Brain pericyte (primary cell): ENCODE results near the gene PFKFB2.

Source experiments
- DNase-seq: peaks from one replicate; pipeline ENCODE4 v3.0.0-alpha.2; 2012; ENCODE audit warnings: low read depth, low spot score

The PFKFB2 gene

GRCh38 chr1:207021876-207022596, 31.0 kb upstream of the PFKFB2 start:
- DNase-seq: no peak

GRCh38 chr1:207022996-207023679, 29.9 kb upstream of the PFKFB2 start:
- no peak for DNase-seq

- no peak for DNase-seq
These were observed 28.6 kb upstream of the PFKFB2 start for GRCh38 chr1:207024202-207025145.

GRCh38 chr1:207025146-207025880, 27.8 kb upstream of the PFKFB2 start:
- DNase-seq: no peak

- DNase-seq: no peak
These were observed 27.0 kb upstream of the PFKFB2 start for GRCh38 chr1:207026104-207026534.

- no peak for DNase-seq
These were observed 25.8 kb upstream of the PFKFB2 start for GRCh38 chr1:207027206-207027777.

GRCh38 chr1:207027921-207028320, 25.2 kb upstream of the PFKFB2 start:
- DNase-seq: no peak

- DNase-seq: no peak
These were observed 24.0 kb upstream of the PFKFB2 start for GRCh38 chr1:207028884-207029650.

- no peak for DNase-seq
These were observed 23.2 kb upstream of the PFKFB2 start for GRCh38 chr1:207029701-207030521.

- DNase-seq: no peak
These were observed 22.5 kb upstream of the PFKFB2 start for GRCh38 chr1:207030522-207031009.

GRCh38 chr1:207031016-207031415, 22.1 kb upstream of the PFKFB2 start:
- no peak for DNase-seq

GRCh38 chr1:207031632-207032264, 21.3 kb upstream of the PFKFB2 start:
- no peak for DNase-seq

- DNase-seq: no peak
These were observed 20.5 kb upstream of the PFKFB2 start, which contains the start of gene C1orf116 for GRCh38 chr1:207032528-207033017. TSS of gene C1orf116 (minus strand) at chr1:207032756. CDS start at chr1:207027598, 5,158 bp downstream.

GRCh38 chr1:207033302-207033701, 19.8 kb upstream of the PFKFB2 start:
- DNase-seq: no peak

GRCh38 chr1:207034208-207034607, 18.9 kb upstream of the PFKFB2 start:
- DNase-seq: no peak

GRCh38 chr1:207034998-207035397, 18.1 kb upstream of the PFKFB2 start:
- no peak for DNase-seq

GRCh38 chr1:207035877-207036551, 17.1 kb upstream of the PFKFB2 start:
- DNase-seq: no peak

GRCh38 chr1:207036865-207037264, 16.2 kb upstream of the PFKFB2 start:
- no peak for DNase-seq
